Omental fat pad (tissue), 4 donors: ENCODE results near the gene JAKMIP1. TPM values are rescaled to one million over a fixed set of nuclear protein-coding genes. Genes with fewer than 3 reads are reported as not detected.

Experiments used
- ATAC-seq: fragments of 150-250 bp; one replicate; pipeline ENCODE4 v1.9.1; 2016; ENCODE audit warnings: mild to moderate bottlenecking, moderate library complexity; ENCODE audit not compliant: low FRiP score
- DNase-seq: peaks from one replicate; pipeline ENCODE4 v3.0.0-alpha.2; 2019; ENCODE audit warnings: low spot score
- total RNA-seq, 4 donors: library from RNA; depleted of rRNA; stranded (reverse); fragments of >200 nt; gene quantifications; one replicate each; pipeline ENCODE4 v1.1.0, GENCODE V29; 2016
- TF ChIP-seq, protein P1 (sequence below), 3 donors: fragments of 450-650 bp; IDR thresholded peaks; one replicate each; pipeline ENCODE4 v1.5.1; 2016 to 2017; ENCODE audit warnings: antibody characterized with exemption in 3 of 3, mild to moderate bottlenecking in 3 of 3, moderate library complexity in 2 of 3

The JAKMIP1 gene
- total RNA-seq, 4 donors from 2014 or later: 0.48 to 1.0 (median 0.63) TPM; not detected in 1

- ATAC-seq: no peak
- TF ChIP-seq, protein P1, sequence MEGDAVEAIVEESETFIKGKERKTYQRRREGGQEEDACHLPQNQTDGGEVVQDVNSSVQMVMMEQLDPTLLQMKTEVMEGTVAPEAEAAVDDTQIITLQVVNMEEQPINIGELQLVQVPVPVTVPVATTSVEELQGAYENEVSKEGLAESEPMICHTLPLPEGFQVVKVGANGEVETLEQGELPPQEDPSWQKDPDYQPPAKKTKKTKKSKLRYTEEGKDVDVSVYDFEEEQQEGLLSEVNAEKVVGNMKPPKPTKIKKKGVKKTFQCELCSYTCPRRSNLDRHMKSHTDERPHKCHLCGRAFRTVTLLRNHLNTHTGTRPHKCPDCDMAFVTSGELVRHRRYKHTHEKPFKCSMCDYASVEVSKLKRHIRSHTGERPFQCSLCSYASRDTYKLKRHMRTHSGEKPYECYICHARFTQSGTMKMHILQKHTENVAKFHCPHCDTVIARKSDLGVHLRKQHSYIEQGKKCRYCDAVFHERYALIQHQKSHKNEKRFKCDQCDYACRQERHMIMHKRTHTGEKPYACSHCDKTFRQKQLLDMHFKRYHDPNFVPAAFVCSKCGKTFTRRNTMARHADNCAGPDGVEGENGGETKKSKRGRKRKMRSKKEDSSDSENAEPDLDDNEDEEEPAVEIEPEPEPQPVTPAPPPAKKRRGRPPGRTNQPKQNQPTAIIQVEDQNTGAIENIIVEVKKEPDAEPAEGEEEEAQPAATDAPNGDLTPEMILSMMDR (IDR thresholded peaks at IDR 0.05): no peak
- no peak for DNase-seq
Observed at GRCh38 chr4:5990446-5991160, 209.7 kb downstream of the JAKMIP1 start.

DNA sequence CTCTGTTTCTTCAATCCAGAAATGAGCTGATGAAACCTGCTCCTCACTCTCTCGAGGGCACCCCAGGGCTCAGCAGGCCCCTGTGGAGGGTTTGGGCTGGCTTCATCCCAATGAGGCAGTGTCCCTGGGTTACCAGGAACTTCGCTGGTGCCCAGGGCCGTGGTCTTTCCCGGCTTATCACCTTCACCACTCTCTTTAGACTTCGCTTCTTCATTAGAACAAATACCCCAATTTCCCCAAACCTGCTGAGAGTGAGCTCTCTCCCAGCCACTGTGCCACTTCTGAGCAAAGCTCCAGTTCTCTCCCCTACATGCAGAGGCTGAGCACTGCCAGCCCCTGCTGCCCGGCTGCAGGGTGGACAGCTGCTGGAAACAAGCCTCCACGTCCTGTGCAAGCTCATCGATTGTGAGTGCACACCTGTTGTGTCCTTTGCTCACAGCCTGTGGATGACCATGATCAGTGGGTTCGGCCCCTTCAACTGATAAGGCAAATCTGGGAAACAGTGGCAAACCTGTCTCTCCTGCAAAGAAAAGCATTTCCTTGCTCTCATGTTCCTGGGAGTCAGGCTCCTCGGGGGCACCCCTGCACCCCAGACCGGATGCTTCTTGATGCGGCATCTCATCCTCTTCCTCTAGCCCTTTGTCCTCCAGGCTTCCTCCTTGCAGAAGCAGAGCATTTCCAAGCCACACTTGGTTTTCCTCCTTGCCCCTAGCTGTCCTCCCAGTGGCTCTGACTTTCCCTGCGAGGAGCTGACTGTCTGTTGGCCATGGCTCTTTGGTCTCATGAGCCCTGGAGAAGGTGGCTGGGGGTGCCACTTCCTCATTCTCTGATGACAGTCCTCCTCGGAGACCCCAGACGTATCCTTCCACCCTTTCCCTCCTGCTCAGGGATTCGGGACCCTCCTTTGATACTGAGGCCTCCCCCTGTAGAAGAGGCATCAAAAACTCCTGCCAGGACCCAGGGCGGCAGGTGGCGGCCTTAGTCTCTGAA lies 210.8 kb downstream of the JAKMIP1 start:
- TF ChIP-seq, protein P1 (IDR thresholded peaks at IDR 0.05): no peak
- DNase-seq (no peak), ATAC-seq (no peak)

- ATAC-seq (no peak), DNase-seq (no peak)
- TF ChIP-seq, protein P1 (IDR thresholded peaks at IDR 0.05): no peak
Observed at GRCh38 chr4:5988086-5988845, 212.1 kb downstream of the JAKMIP1 start.

DNA sequence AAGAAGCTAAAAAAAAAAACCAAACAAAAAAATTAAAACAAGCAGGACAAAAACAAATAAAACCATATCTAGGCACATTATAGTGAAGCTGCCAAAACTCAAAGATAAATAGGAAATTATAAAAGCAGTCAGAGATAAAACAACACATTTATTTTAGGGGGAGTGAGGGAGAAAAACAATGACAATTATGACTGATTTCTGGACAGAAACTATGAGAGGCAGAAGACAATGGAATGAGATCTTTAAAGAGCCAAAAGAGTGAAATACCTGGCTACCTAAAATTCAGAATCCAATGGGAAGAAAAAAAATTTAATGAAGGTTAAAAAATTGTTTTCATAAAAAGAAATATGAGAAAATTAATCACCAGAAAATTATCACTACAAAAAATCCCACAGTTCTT lies 215.5 kb downstream of the JAKMIP1 start:
- DNase-seq (no peak), ATAC-seq (no peak)
- TF ChIP-seq, protein P1 (IDR thresholded peaks at IDR 0.05): no peak

- DNase-seq: no peak
- no peak for ATAC-seq
- TF ChIP-seq, protein P1 (IDR thresholded peaks at IDR 0.05): no peak
Observed at GRCh38 chr4:5982156-5982973, 218.0 kb downstream of the JAKMIP1 start.
